ENCODE measurements around the gene ABCC5. TPM values are rescaled to one million over a fixed set of nuclear protein-coding genes. Genes with fewer than 3 reads are reported as not detected.
"Not testable (repeated sequence)": the region's sequence is repeated elsewhere in the genome, so short reads cannot be mapped to it uniquely, and the experiment has no call there.

ABCC5 gene
- 55.8 TPM for total RNA-seq

- DNase-seq (ENCODE audit: low spot score) (peak; percentile 95), ATAC-seq (peak; percentile 99)
- intact Hi-C loops (cut with DNase I): no loop called here
These were observed at the start of gene ABCC5 for GRCh38 chr3:184017672-184018423. Gene ABCC5, minus strand, starts transcription at chr3:184017884. Its CDS starts 3,492 bp downstream, at chr3:184014392.

- intact Hi-C loops (cut with DNase I): no loop called here
- ATAC-seq: no peak
- no peak for DNase-seq (ENCODE audit: low spot score)
These were observed 48.5 kb upstream of the ABCC5 start for GRCh38 chr3:184066211-184066610.

DNA sequence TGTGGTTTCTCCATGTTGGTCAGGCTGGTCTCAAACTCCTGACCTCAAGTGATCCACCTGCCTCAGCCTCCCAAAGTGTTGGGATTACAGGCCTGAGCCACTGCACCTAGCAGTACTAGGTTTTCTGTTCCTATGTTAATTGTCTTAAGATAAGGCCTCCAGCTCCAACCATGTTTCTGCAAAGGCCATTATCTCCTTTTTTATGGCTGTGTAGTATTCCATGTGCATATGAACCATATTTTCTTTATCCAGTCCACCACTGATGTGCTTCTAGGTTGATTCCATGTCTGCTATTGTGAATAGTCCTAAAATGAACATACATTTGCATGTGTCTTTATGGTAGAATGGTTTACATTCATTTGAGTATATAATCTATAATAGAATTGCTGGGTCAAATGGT, 45.0 kb upstream of the ABCC5 start:
- DNase-seq (ENCODE audit: low spot score) (no peak), ATAC-seq (no peak)
- intact Hi-C loops (cut with DNase I): no loop called here

GRCh38 chr3:184059424-184059823, 41.7 kb upstream of the ABCC5 start:
- ATAC-seq (no peak), DNase-seq (ENCODE audit: low spot score) (no peak)
- intact Hi-C loops (cut with DNase I): no loop called here

DNA sequence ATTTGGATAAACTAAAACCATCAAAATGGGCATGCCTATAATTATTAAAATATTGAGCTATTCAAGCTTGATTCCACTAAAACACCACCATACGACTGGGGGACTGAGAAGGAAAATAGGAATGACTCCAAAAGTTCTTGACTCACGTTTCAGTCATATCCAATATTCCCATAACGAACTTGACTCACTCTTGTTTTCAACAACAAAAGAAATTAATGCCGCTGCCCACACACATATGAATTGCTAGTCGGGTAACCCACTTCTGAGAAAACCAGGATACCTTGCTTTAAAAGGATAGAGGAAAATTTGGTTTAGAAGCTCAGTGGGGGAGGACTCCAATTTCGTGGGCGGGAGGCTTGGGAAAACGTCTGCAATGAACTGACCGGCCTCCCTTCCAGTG, 40.3 kb upstream of the ABCC5 start:
- ATAC-seq: no peak
- intact Hi-C loops (cut with DNase I): no loop called here

GRCh38 chr3:184052767-184053166, 35.1 kb upstream of the ABCC5 start, which contains the start of gene HTR3C:
Gene HTR3C, plus strand, starts transcription at chr3:184053047. Its CDS starts 34 bp downstream, at chr3:184053081.
- intact Hi-C loops (cut with DNase I): no loop called here
- ATAC-seq: no peak
- DNase-seq (ENCODE audit: low spot score): no peak

More for the DNA sequence above, 40.3 kb upstream of the ABCC5 start:
- no peak for DNase-seq (ENCODE audit: low spot score)

GRCh38 chr3:184050217-184050847, 32.6 kb upstream of the ABCC5 start:
- intact Hi-C loops (cut with DNase I): no loop called here

DNA sequence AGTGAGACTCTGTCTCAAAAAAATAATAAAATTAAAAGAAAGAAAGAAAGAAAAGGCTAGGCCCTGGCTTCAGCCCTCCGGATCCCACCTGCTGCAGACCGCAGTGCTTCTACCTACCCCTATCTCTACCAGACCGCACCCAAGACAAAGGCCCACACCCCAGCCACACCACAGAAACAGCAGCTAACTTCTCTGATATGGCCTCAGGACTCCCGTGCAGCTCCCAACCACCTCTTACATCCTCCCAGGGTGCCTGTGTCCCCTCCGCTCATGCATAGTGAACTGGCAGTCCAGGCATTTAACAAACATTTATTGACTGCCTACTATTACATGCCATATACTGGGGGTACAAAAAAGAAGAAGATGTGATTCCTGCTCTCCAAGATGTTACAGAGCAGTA, 28.3 kb upstream of the ABCC5 start:
- intact Hi-C loops (cut with DNase I): no loop called here
- ATAC-seq (no peak), DNase-seq (ENCODE audit: low spot score) (no peak)

More at GRCh38 chr3:184050217-184050847, 32.6 kb upstream of the ABCC5 start:
- DNase-seq (ENCODE audit: low spot score): no peak
- ATAC-seq: no peak

DNA sequence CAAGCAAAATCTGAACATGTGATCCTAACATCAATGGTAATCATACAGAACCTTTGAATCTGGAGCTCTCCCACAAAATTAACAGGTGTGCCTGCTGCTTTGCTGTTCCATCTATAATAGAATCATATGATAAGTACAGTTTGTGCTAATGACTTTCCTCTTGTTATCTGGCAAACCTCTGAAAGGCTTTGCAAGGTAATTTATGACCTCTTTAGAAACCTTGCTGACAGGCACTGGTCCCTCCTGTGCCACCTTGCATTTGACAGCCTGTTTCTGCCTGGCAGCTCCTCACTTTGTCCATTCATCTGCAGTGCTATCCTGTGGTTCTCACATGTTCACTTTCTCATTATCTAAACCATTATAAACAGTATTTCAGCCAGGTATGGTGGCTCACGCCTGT, 24.9 kb upstream of the ABCC5 start:
- intact Hi-C loops (cut with DNase I): no loop called here
- DNase-seq (ENCODE audit: low spot score) (no peak), ATAC-seq (no peak)

DNA sequence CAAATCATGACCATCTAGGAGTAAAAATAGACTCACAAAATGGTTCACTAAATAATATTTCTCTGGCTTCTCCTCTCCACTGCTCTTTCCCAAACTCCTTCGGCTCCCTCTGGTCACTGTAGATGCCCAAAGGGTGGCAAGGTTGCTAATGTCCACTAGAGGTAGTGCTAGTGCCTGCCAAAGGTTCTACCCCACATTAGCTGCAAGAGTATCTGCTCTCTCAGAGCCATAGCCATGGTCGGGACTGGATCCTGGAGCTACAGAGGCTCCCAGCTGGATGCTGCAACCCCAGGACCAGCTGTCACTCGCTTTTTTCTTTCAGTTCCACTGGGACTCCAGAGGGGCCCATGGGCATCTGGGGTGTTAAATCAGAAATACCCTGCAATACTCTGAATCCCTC, 22.3 kb upstream of the ABCC5 start:
- ATAC-seq (no peak), DNase-seq (ENCODE audit: low spot score) (no peak)
- intact Hi-C loops (cut with DNase I): no loop called here

DNA sequence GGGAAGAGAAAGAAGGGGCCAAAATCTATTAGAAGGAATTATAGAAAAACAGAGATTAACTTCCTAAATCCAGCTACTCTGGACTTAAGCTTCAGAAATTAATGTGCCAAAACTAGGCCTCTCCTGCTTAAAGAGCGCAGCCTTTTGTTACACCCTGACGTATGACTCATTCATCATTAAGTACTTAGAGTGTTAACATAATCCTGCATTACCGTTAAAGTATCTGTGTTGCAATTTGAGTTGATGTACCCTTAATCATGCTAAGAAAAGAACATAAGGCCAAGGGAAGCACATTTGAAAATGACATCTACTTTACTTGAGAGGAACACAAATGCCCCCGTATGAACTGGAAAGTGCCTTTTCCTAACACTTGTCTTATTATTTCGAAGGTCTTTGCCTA, 21.7 kb upstream of the ABCC5 start:
- intact Hi-C loops (cut with DNase I): no loop called here
- DNase-seq (ENCODE audit: low spot score) (no peak), ATAC-seq (no peak)

- ATAC-seq; intact Hi-C loops (cut with DNase I); DNase-seq (ENCODE audit: low spot score): not testable (repeated sequence)
These were observed 20.6 kb upstream of the ABCC5 start for GRCh38 chr3:184038307-184038706.

GRCh38 chr3:184037816-184038215, 20.1 kb upstream of the ABCC5 start:
- DNase-seq (ENCODE audit: low spot score) (no peak), ATAC-seq (no peak)
- intact Hi-C loops (cut with DNase I): no loop called here

- ATAC-seq: no peak
- intact Hi-C loops (cut with DNase I): no loop called here
- no peak for DNase-seq (ENCODE audit: low spot score)
These were observed 13.6 kb upstream of the ABCC5 start, which contains the start of gene HTR3D for GRCh38 chr3:184031187-184031792. Gene HTR3D, plus strand, starts transcription at chr3:184031742. Its CDS starts 0 bp downstream, at chr3:184031742.

DNA sequence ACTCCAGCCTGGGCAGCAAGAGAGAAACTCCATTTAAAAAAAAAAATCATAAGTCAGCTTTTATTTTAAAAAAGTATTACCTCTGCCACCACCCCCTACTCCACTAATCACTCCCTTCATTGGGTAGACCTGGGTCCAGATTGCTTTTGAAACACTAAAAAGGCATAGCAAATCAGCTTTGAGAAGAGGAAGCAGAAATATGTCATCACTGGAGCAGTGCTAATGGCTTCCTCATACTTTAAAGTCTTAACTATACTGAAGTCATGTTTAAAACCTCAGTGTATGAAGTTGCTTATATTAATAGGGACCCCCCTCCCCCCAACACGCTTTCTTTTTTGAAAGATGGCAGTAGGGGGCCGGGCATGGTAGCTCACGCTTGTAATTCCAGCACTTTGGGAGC, 12.9 kb upstream of the ABCC5 start:
- DNase-seq (ENCODE audit: low spot score) (no peak), ATAC-seq (no peak)
- intact Hi-C loops (cut with DNase I): no loop called here

DNA sequence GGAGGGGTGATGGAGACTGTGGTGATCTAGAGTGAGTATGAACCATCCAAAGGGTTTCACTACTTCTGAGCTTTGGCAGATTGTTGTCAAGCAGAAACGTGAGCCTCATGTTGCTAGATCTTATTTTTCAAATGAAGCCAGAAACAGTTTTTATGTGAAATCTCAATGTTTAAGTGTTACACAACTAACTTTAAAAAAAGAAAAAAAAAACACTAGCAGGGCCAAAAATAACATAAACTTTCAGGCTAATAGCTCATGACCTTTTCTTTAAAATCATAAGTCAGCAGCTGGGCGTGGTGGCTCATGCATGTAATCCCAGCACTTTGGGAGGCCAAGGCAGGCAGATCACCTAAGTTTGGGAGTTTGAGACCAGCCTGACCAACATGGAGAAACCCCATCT, 11.8 kb upstream of the ABCC5 start:
- DNase-seq (ENCODE audit: low spot score) (no peak), ATAC-seq (peak; percentile 56)
- intact Hi-C loops (cut with DNase I): no loop called here

DNA sequence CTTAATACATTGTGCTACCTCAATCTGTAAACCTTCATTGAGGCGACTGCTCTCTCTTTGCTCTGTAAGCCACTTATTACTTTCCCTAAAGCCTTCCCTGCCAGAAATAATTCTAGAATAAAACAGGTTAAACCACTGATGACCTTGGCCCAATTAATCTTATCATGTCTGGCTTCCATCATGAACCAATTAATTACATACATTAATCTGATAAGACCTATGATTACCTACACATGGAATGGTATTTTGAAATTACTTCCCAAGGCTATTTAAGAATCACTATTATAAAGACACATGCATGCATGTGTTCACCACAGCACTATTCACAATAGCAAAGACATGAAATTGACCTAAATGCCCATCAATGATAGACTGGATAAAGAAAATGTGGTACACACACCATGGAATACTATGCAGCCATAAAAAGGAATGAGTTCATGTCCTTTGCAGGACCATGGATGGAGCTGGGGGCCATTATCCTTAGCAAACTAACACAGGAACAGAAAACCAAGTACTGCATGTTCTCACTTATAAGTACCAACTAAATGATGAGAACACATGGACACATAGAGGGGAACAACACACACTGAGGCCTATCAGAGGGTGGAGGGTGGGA, 10.7 kb upstream of the ABCC5 start:
- ATAC-seq; DNase-seq (ENCODE audit: low spot score); intact Hi-C loops (cut with DNase I): not testable (repeated sequence)

DNA sequence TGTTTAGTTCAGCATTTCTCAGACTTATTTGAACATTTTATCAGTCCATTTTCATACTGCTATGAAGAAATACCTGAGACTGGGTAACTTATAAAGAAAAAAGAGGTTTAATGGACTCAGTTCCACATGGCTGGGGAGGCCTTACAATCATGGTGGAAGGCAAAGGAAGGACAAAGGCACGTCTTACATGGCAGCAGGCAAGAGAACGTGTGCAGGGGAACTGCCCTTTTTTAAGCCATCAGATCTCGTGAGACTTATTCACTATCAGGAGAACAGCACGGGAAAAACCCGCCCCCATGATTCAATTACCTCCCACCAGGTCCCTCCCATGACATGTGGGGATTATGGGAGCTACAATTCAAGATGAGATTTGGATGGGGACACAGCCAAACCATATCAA, 7.6 kb upstream of the ABCC5 start:
- ATAC-seq; DNase-seq (ENCODE audit: low spot score); intact Hi-C loops (cut with DNase I): not testable (repeated sequence)

- intact Hi-C loops (cut with DNase I): no loop called here
- no peak for DNase-seq (ENCODE audit: low spot score)
- no peak for ATAC-seq
These were observed 4.6 kb upstream of the ABCC5 start for GRCh38 chr3:184022323-184022722.

Data from sciatic nerve (tissue), 2 donors.